Epithelial cell of proximal tubule (primary cell): Measurements from ENCODE around the gene BLTP2. TPM values are rescaled to one million over a fixed set of nuclear protein-coding genes. Genes with fewer than 3 reads are reported as not detected.
A peak's percentile ranks its signal among the peaks of the same experiment; 100 is the strongest.
"Not testable (repeated sequence)": the region's sequence is repeated elsewhere in the genome, so short reads cannot be mapped to it uniquely, and the experiment has no call there.

Experiments
- DNase-seq: peaks from one replicate; pipeline ENCODE4 v3.0.0-alpha.2; 2011; ENCODE audit warnings: low read depth
- H3K4me3 ChIP-seq: 2 replicates; pipeline ENCODE4 v1.5.1; 2011; ENCODE audit warnings: low read depth, mild to moderate bottlenecking, low read length
- total RNA-seq: library from RNA; depleted of rRNA; stranded (reverse); fragments of >200 nt; gene quantifications from 2 replicates; pipeline ENCODE4 v1.2.3, GENCODE V29; 2015
- TF ChIP-seq, protein P1 (sequence below): conservative IDR thresholded peaks from 2 replicates; pipeline ENCODE4 v1.5.1; 2012; ENCODE audit warnings: low read depth, mild to moderate bottlenecking, low read length

The BLTP2 gene
- total RNA-seq, 1 donor from 2014 or later, result 136 TPM

GRCh38 chr17:28615260-28615940 is 29.6 kb downstream of the BLTP2 start:
- TF ChIP-seq, protein P1, sequence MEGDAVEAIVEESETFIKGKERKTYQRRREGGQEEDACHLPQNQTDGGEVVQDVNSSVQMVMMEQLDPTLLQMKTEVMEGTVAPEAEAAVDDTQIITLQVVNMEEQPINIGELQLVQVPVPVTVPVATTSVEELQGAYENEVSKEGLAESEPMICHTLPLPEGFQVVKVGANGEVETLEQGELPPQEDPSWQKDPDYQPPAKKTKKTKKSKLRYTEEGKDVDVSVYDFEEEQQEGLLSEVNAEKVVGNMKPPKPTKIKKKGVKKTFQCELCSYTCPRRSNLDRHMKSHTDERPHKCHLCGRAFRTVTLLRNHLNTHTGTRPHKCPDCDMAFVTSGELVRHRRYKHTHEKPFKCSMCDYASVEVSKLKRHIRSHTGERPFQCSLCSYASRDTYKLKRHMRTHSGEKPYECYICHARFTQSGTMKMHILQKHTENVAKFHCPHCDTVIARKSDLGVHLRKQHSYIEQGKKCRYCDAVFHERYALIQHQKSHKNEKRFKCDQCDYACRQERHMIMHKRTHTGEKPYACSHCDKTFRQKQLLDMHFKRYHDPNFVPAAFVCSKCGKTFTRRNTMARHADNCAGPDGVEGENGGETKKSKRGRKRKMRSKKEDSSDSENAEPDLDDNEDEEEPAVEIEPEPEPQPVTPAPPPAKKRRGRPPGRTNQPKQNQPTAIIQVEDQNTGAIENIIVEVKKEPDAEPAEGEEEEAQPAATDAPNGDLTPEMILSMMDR, result no peak
- DNase-seq, result no peak

GRCh38 chr17:28613931-28614381 is 31.0 kb downstream of the BLTP2 start, which contains the start of gene RSKR:
Gene RSKR, minus strand, starts transcription at chr17:28614185. Its CDS starts 24 bp downstream, at chr17:28614161.
- TF ChIP-seq, protein P1, result no peak
- no peak for DNase-seq

More at GRCh38 chr17:28615260-28615940, 29.6 kb downstream of the BLTP2 start:
- no peak overlapping the region for H3K4me3 ChIP-seq

GRCh38 chr17:28612936-28613872 is 31.8 kb downstream of the BLTP2 start:
- TF ChIP-seq, protein P1, result peak; percentile 78
- H3K4me3 ChIP-seq, result no peak overlapping the region
- no peak for DNase-seq

More at GRCh38 chr17:28613931-28614381, 31.0 kb downstream of the BLTP2 start, which contains the start of gene RSKR:
- H3K4me3 ChIP-seq, result no peak within 1 kb of the TSS

GRCh38 chr17:28612531-28612930 is 32.4 kb downstream of the BLTP2 start:
- TF ChIP-seq, protein P1, result no peak
- DNase-seq, result no peak

DNA sequence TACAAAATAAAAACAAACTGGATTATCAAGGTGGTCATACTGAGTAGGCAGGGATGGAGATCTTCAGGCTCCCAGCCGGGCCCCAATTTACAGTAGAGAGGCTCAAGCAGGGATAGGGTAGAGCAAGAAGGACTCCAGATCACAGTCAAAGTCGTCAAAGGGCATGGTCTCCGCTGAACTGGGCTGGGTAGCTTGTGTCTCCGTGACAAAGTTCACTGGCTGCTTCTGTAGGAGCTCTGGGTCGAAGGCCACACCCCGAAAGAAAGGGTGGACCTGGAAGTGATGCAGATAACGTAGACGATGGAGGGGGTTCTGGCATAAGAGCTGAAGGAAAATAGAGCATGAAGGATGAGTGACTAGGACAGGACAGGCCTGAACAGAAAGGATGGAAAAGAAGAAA is 34.6 kb downstream of the BLTP2 start:
- no peak overlapping the region for H3K4me3 ChIP-seq
- TF ChIP-seq, protein P1, result no peak
- DNase-seq, result no peak

More at GRCh38 chr17:28612531-28612930, 32.4 kb downstream of the BLTP2 start:
- no peak overlapping the region for H3K4me3 ChIP-seq

GRCh38 chr17:28604031-28604430 is 40.9 kb downstream of the BLTP2 start:
- H3K4me3 ChIP-seq, DNase-seq: not testable (repeated sequence)
